CD4-positive, CD25-positive, alpha-beta regulatory T cell (primary cell): ENCODE results near the gene TLR7. TPM values are rescaled to one million over a fixed set of nuclear protein-coding genes. Genes with fewer than 3 reads are reported as not detected.

ENCODE experiments used
- ATAC-seq, 2 donors: fragments of 150-1000 bp; cut with Tn5 transposase; one replicate each; pipeline ENCODE4 v1.10.0; 2021; ENCODE audit warnings: low read depth in 2 of 2, moderate number of reproducible peaks in 2 of 2, moderate library complexity in 1 of 2
- DNase-seq, 3 donors: peaks; one replicate each; pipeline versions ENCODE4 v3.0.0 to v3.0.0-alpha.2; 2012 to 2022; ENCODE audit warnings: mixed read lengths in 1 of 3
- H3K27ac ChIP-seq: one replicate; pipeline ENCODE4 v1.7.0; 2013; ENCODE audit warnings: mild to moderate bottlenecking, low read length; ENCODE audit not compliant: insufficient read depth, poor library complexity, severe bottlenecking
- H3K27me3 ChIP-seq: one replicate; pipeline ENCODE4 v1.7.0; 2013; ENCODE audit warnings: low read length; ENCODE audit not compliant: control insufficient read depth, insufficient read depth
- H3K36me3 ChIP-seq: one replicate; pipeline ENCODE4 v1.7.0; 2013; ENCODE audit warnings: mild to moderate bottlenecking, low read length, moderate library complexity; ENCODE audit not compliant: control insufficient read depth, insufficient read depth
- H3K4me1 ChIP-seq: 2 replicates; pipeline ENCODE4 v1.7.0; 2013; ENCODE audit warnings: mild to moderate bottlenecking, low read length; ENCODE audit not compliant: insufficient read depth, control insufficient read depth, poor library complexity, severe bottlenecking
- H3K4me3 ChIP-seq: one replicate; pipeline ENCODE4 v1.7.0; 2013; ENCODE audit warnings: low read depth, mild to moderate bottlenecking, low read length, moderate library complexity
- H3K9me3 ChIP-seq, 2 experiments: 1 replicate in 1 of 2; 2 replicates in 1 of 2; pipeline ENCODE4 v1.7.0; 2013; ENCODE audit warnings: low read length in 2 of 2, mild to moderate bottlenecking in 1 of 2, moderate library complexity in 1 of 2; ENCODE audit not compliant: control insufficient read depth in 2 of 2
- H3K27ac Mint-ChIP-seq, 3 donors: one replicate each; pipeline ENCODE4 v1.8.0; 2020 to 2022; ENCODE audit warnings: mild to moderate bottlenecking in 3 of 3, mixed read lengths in 3 of 3, moderate library complexity in 2 of 3
- H3K27me3 Mint-ChIP-seq: one replicate; pipeline ENCODE4 v1.8.0; 2022; ENCODE audit warnings: mild to moderate bottlenecking, mixed read lengths
- H3K36me3 Mint-ChIP-seq: one replicate; pipeline ENCODE4 v1.8.0; 2020; ENCODE audit warnings: mixed read lengths
- H3K4me1 Mint-ChIP-seq, 4 donors: one replicate each; pipeline ENCODE4 v1.8.0; 2020 to 2022; ENCODE audit warnings: mixed read lengths in 4 of 4, mild to moderate bottlenecking in 1 of 4
- H3K4me3 Mint-ChIP-seq, 4 donors: one replicate each; pipeline ENCODE4 v1.8.0; 2020 to 2022; ENCODE audit warnings: mild to moderate bottlenecking in 4 of 4, mixed read lengths in 4 of 4, moderate library complexity in 3 of 4
- H3K9me3 Mint-ChIP-seq, 7 donors: one replicate each; pipeline ENCODE4 v1.8.0; 2020 to 2022; ENCODE audit warnings: mixed read lengths in 7 of 7, mild to moderate bottlenecking in 3 of 7, moderate library complexity in 2 of 7
- polyA plus RNA-seq, 4 donors: library from polyadenylated mRNA; unstranded; fragments of 300-500 nt; fragmentation: Illumina TruSeq; gene quantifications; one replicate each; pipeline ENCODE4 v1.2.3, GENCODE V29; 2021
- total RNA-seq: library from RNA; stranded (reverse); gene quantifications from one replicate; pipeline ENCODE4 v1.2.3, GENCODE V29; 2022

TLR7 gene
- total and polyA plus RNA-seq, 5 donors from 2014 or later = 0.02 to 0.15 TPM; not detected in 3

GRCh38 chrX:12891171-12891570 is 24.3 kb downstream of the TLR7 start:
- DNase-seq (no peak), ATAC-seq (no peak)
- H3K9me3 Mint-ChIP-seq = peaks cover 0 to 4% (median 0%) of the 10 kb centered on the region in 7 donors
- Histone ChIP-seq H3K4me1 (no peaks in the 10 kb centered on the region), H3K27me3 (no peaks in the 10 kb centered on the region), H3K36me3 (no peaks in the 10 kb centered on the region), H3K9me3 (no peaks in the 10 kb centered on the region), H3K4me3 (no peak overlapping the region), H3K27ac (no peak overlapping the region)
- no peak overlapping the region for H3K27ac Mint-ChIP-seq
- no peaks in the 10 kb centered on the region for H3K36me3 Mint-ChIP-seq
- peaks cover 5% of the 10 kb centered on the region for H3K27me3 Mint-ChIP-seq
- H3K4me1 Mint-ChIP-seq = peaks cover 0 to 8% (median 3%) of the 10 kb centered on the region in 4 donors
- H3K4me3 Mint-ChIP-seq = no peak overlapping the region

GRCh38 chrX:12891915-12892506 is 25.1 kb downstream of the TLR7 start:
- no peaks in the 10 kb centered on the region for H3K9me3 ChIP-seq
- H3K9me3 Mint-ChIP-seq = peaks cover 0 to 4% (median 0%) of the 10 kb centered on the region in 7 donors
- no peaks in the 10 kb centered on the region for H3K4me1 ChIP-seq
- no peaks in the 10 kb centered on the region for H3K27me3 ChIP-seq
- H3K4me3 Mint-ChIP-seq = no peak overlapping the region
- peaks cover 0 to 8% (median 3%) of the 10 kb centered on the region in 4 donors for H3K4me1 Mint-ChIP-seq
- H3K27ac Mint-ChIP-seq = no peak overlapping the region
- DNase-seq (no peak), ATAC-seq (no peak)
- H3K27ac ChIP-seq = no peak overlapping the region
- H3K27me3 Mint-ChIP-seq = no peaks in the 10 kb centered on the region
- H3K36me3 Mint-ChIP-seq = no peaks in the 10 kb centered on the region
- H3K4me3 ChIP-seq = no peak overlapping the region
- H3K36me3 ChIP-seq = no peaks in the 10 kb centered on the region

- no peaks in the 10 kb centered on the region for H3K4me1 ChIP-seq
- no peaks in the 10 kb centered on the region for H3K9me3 ChIP-seq
- H3K4me3 ChIP-seq = no peak overlapping the region
- H3K36me3 ChIP-seq = no peaks in the 10 kb centered on the region
- peaks cover 0 to 4% (median 0%) of the 10 kb centered on the region in 7 donors for H3K9me3 Mint-ChIP-seq
- DNase-seq = no peak
- no peak for ATAC-seq
- peaks cover 0 to 8% (median 3%) of the 10 kb centered on the region in 4 donors for H3K4me1 Mint-ChIP-seq
- H3K27me3 ChIP-seq = no peaks in the 10 kb centered on the region
- no peak overlapping the region for H3K4me3 Mint-ChIP-seq
- no peak overlapping the region for H3K27ac ChIP-seq
- H3K27ac Mint-ChIP-seq = no peak overlapping the region
- no peaks in the 10 kb centered on the region for H3K27me3 Mint-ChIP-seq
- no peaks in the 10 kb centered on the region for H3K36me3 Mint-ChIP-seq
Measured at GRCh38 chrX:12892716-12893115, 25.8 kb downstream of the TLR7 start.

GRCh38 chrX:12894074-12895030 is 27.5 kb downstream of the TLR7 start:
- peak; percentile 15 to 56 (median 38) for DNase-seq
- H3K27ac ChIP-seq = no peak overlapping the region
- no peaks in the 10 kb centered on the region for H3K9me3 ChIP-seq
- H3K36me3 ChIP-seq = no peaks in the 10 kb centered on the region
- Mint-ChIP-seq H3K9me3 (peaks cover 0 to 4% (median 0%) of the 10 kb centered on the region in 7 donors), H3K27ac (no peak overlapping the region), H3K27me3 (no peaks in the 10 kb centered on the region), H3K4me1 (peaks cover 0 to 8% (median 3%) of the 10 kb centered on the region in 4 donors), H3K4me3 (no peak overlapping the region), H3K36me3 (no peaks in the 10 kb centered on the region)
- no peaks in the 10 kb centered on the region for H3K27me3 ChIP-seq
- peak; percentile 40 to 53 for ATAC-seq
- H3K4me1 ChIP-seq = no peaks in the 10 kb centered on the region
- no peak overlapping the region for H3K4me3 ChIP-seq

GRCh38 chrX:12895866-12896265 is 29.0 kb downstream of the TLR7 start:
- Mint-ChIP-seq H3K27ac (no peak overlapping the region), H3K9me3 (peaks cover 0 to 4% (median 0%) of the 10 kb centered on the region in 7 donors), H3K4me1 (peaks cover 0 to 6% (median 3%) of the 10 kb centered on the region in 4 donors), H3K36me3 (no peaks in the 10 kb centered on the region), H3K4me3 (no peak overlapping the region), H3K27me3 (no peaks in the 10 kb centered on the region)
- Histone ChIP-seq H3K36me3 (no peaks in the 10 kb centered on the region), H3K9me3 (no peaks in the 10 kb centered on the region), H3K4me1 (no peaks in the 10 kb centered on the region), H3K27me3 (no peaks in the 10 kb centered on the region), H3K4me3 (no peak overlapping the region), H3K27ac (no peak overlapping the region)
- DNase-seq (no peak), ATAC-seq (no peak)

- Histone ChIP-seq H3K27me3 (no peaks in the 10 kb centered on the region), H3K36me3 (no peaks in the 10 kb centered on the region), H3K4me3 (no peak overlapping the region), H3K9me3 (no peaks in the 10 kb centered on the region), H3K27ac (no peak overlapping the region), H3K4me1 (no peaks in the 10 kb centered on the region)
- Mint-ChIP-seq H3K27me3 (no peaks in the 10 kb centered on the region), H3K36me3 (no peaks in the 10 kb centered on the region), H3K4me3 (no peak overlapping the region), H3K9me3 (peaks cover 0 to 1% (median 0%) of the 10 kb centered on the region in 7 donors), H3K4me1 (peaks cover 0 to 8% (median 5%) of the 10 kb centered on the region in 4 donors), H3K27ac (no peak overlapping the region)
- no peak for DNase-seq
- ATAC-seq = no peak
Measured at GRCh38 chrX:12896935-12897334, 30.1 kb downstream of the TLR7 start.

GRCh38 chrX:12898073-12898472 is 31.2 kb downstream of the TLR7 start:
- Histone ChIP-seq H3K9me3 (no peaks in the 10 kb centered on the region), H3K27ac (no peak overlapping the region), H3K36me3 (no peaks in the 10 kb centered on the region), H3K4me3 (no peak overlapping the region), H3K4me1 (no peaks in the 10 kb centered on the region), H3K27me3 (peaks cover 2% of the 10 kb centered on the region)
- H3K36me3 Mint-ChIP-seq = no peaks in the 10 kb centered on the region
- H3K27me3 Mint-ChIP-seq = no peaks in the 10 kb centered on the region
- no peaks in the 10 kb centered on the region for H3K9me3 Mint-ChIP-seq
- DNase-seq (no peak), ATAC-seq (no peak)
- peaks cover 0 to 6% (median 5%) of the 10 kb centered on the region in 4 donors for H3K4me1 Mint-ChIP-seq
- H3K4me3 Mint-ChIP-seq = no peak overlapping the region
- H3K27ac Mint-ChIP-seq = no peak overlapping the region
